ENCODE data around the gene RHOT1. TPM values are rescaled to one million over a fixed set of nuclear protein-coding genes. Genes with fewer than 3 reads are reported as not detected.

RHOT1 gene
- total RNA-seq, 1 experiment from 2014 or later, result 39.2 TPM

DNA sequence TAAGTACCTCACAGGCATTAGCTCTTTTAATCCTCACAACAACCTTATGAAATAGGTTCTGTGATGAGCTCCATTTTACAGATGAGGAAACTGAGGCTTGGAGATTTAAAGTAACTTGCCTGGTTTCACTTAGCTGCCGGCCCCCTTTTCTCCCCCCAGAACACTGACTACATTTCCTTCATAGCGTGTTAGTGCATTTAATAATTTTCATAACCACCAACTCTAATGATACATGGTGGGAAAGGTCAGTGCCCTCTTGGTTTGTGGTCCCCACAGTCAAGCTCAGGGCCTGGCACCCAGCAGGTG, 16.5 kb upstream of the RHOT1 start:
- ChIA-PET POLR2A (no interaction called here), CTCF (interaction anchor here (0.6 to 1.0 kb wide), 2 partner anchors 78 to 118 kb away, joined by 5 to 6 read pairs; partner anchors contain the start of gene LRRC37B)
- no peaks in the 10 kb centered on the region for H3K36me3 ChIP-seq (ENCODE audit: control insufficient read depth, insufficient read depth, low read length)
- no peaks in the 10 kb centered on the region for H3K9me3 ChIP-seq (ENCODE audit: control insufficient read depth, insufficient read depth, low read depth, low read length)
- in situ Hi-C loops (cut with HindIII; ENCODE audit: low pct_unique_long_range_greater_than_20kb, low sequenced_read_pairs), result no loop called here
- H3K27ac ChIP-seq (ENCODE audit: low read length), result no peak overlapping the region
- TF ChIP-seq POLR2AphosphoS5 (IDR thresholded peaks at IDR 0.05; ENCODE audit: low read depth, low read length) (no peak), SIN3A (IDR thresholded peaks at IDR 0.05; ENCODE audit: borderline replicate concordance, insufficient read depth, low read depth, low read length) (no peak), TCF7L2 (IDR thresholded peaks at IDR 0.05; ENCODE audit: low read depth, low read length) (no peak)
- TF ChIP-seq, protein P1, sequence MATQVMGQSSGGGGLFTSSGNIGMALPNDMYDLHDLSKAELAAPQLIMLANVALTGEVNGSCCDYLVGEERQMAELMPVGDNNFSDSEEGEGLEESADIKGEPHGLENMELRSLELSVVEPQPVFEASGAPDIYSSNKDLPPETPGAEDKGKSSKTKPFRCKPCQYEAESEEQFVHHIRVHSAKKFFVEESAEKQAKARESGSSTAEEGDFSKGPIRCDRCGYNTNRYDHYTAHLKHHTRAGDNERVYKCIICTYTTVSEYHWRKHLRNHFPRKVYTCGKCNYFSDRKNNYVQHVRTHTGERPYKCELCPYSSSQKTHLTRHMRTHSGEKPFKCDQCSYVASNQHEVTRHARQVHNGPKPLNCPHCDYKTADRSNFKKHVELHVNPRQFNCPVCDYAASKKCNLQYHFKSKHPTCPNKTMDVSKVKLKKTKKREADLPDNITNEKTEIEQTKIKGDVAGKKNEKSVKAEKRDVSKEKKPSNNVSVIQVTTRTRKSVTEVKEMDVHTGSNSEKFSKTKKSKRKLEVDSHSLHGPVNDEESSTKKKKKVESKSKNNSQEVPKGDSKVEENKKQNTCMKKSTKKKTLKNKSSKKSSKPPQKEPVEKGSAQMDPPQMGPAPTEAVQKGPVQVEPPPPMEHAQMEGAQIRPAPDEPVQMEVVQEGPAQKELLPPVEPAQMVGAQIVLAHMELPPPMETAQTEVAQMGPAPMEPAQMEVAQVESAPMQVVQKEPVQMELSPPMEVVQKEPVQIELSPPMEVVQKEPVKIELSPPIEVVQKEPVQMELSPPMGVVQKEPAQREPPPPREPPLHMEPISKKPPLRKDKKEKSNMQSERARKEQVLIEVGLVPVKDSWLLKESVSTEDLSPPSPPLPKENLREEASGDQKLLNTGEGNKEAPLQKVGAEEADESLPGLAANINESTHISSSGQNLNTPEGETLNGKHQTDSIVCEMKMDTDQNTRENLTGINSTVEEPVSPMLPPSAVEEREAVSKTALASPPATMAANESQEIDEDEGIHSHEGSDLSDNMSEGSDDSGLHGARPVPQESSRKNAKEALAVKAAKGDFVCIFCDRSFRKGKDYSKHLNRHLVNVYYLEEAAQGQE (IDR thresholded peaks at IDR 0.05; ENCODE audit: insufficient read depth in 1 of 2, low read depth in 2 of 2, low read length in 1 of 2), result no peak
- TF ChIP-seq, protein P2, sequence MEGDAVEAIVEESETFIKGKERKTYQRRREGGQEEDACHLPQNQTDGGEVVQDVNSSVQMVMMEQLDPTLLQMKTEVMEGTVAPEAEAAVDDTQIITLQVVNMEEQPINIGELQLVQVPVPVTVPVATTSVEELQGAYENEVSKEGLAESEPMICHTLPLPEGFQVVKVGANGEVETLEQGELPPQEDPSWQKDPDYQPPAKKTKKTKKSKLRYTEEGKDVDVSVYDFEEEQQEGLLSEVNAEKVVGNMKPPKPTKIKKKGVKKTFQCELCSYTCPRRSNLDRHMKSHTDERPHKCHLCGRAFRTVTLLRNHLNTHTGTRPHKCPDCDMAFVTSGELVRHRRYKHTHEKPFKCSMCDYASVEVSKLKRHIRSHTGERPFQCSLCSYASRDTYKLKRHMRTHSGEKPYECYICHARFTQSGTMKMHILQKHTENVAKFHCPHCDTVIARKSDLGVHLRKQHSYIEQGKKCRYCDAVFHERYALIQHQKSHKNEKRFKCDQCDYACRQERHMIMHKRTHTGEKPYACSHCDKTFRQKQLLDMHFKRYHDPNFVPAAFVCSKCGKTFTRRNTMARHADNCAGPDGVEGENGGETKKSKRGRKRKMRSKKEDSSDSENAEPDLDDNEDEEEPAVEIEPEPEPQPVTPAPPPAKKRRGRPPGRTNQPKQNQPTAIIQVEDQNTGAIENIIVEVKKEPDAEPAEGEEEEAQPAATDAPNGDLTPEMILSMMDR (IDR thresholded peaks at IDR 0.05), result no peak
- DNase-seq (ENCODE audit: low read depth, low spot score) (no peak), ATAC-seq (no peak)
- H3K27me3 ChIP-seq (ENCODE audit: control insufficient read depth, insufficient read depth, low read length), result no peaks in the 10 kb centered on the region
- BruUV-seq (replicated peaks), result no TSS peak
- H3K4me3 ChIP-seq (ENCODE audit: low read depth in 2 of 2, low read length in 2 of 2), result no peak overlapping the region
- H3K4me1 ChIP-seq (ENCODE audit: control insufficient read depth, insufficient read depth, low read length), result peaks cover 24% of the 10 kb centered on the region
- intact Hi-C loops (cut with micrococcal nuclease; ENCODE audit: unreplicated experiment), result no loop called here

DNA sequence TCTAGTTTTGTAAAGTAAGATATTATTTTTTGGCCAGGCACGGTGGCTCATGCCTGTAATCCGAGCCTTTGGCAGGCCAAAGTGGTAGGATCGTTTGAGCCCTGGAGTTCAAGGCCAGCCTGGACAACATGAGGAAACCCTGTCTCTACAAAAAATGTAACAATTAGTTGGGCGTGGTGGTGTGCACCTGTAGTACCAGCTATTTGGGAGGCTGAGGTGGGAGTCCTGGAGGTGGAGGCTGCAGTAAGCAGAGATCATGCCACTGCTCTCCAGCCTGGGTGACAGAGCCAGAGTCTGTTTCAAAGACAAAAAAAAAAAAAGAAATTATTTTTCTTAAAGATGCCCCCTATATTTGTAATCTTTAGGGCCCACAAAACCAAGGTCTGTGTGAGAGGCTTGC, 16.0 kb upstream of the RHOT1 start:
- no peaks in the 10 kb centered on the region for H3K9me3 ChIP-seq (ENCODE audit: control insufficient read depth, insufficient read depth, low read depth, low read length)
- TF ChIP-seq, protein P2 (IDR thresholded peaks at IDR 0.05), result no peak
- TF ChIP-seq SIN3A (IDR thresholded peaks at IDR 0.05; ENCODE audit: borderline replicate concordance, insufficient read depth, low read depth, low read length) (no peak), POLR2AphosphoS5 (IDR thresholded peaks at IDR 0.05; ENCODE audit: low read depth, low read length) (no peak), TCF7L2 (IDR thresholded peaks at IDR 0.05; ENCODE audit: low read depth, low read length) (no peak)
- TF ChIP-seq, protein P1 (IDR thresholded peaks at IDR 0.05; ENCODE audit: insufficient read depth in 1 of 2, low read depth in 2 of 2, low read length in 1 of 2), result no peak
- H3K27ac ChIP-seq (ENCODE audit: low read length), result no peak overlapping the region
- no peak overlapping the region for H3K4me3 ChIP-seq (ENCODE audit: low read depth in 2 of 2, low read length in 2 of 2)
- no peak for ATAC-seq
- in situ Hi-C loops (cut with HindIII; ENCODE audit: low pct_unique_long_range_greater_than_20kb, low sequenced_read_pairs) (no loop called here), intact Hi-C loops (cut with micrococcal nuclease; ENCODE audit: unreplicated experiment) (no loop called here)
- H3K27me3 ChIP-seq (ENCODE audit: control insufficient read depth, insufficient read depth, low read length), result no peaks in the 10 kb centered on the region
- H3K36me3 ChIP-seq (ENCODE audit: control insufficient read depth, insufficient read depth, low read length), result no peaks in the 10 kb centered on the region
- no peak for DNase-seq (ENCODE audit: low read depth, low spot score)
- ChIA-PET POLR2A (no interaction called here), CTCF (interaction anchor here (1.0 kb wide), 1 partner anchor 119 kb away, joined by 6 read pairs; the partner anchor contains the start of gene LRRC37B)
- H3K4me1 ChIP-seq (ENCODE audit: control insufficient read depth, insufficient read depth, low read length), result peaks cover 24% of the 10 kb centered on the region
- no TSS peak for BruUV-seq (replicated peaks)

Measured in Panc1 (cell line).